PC-3 (cell line): Measurements from ENCODE around the gene FMNL2.

Source experiments
- EZH2 ChIP-seq: fragments of 300-600 bp; sonication (generic); IDR thresholded peaks from one replicate; pipeline ENCODE4 v1.6.1; 2017; ENCODE audit warnings: antibody characterized with exemption, mild to moderate bottlenecking, low read length; ENCODE audit not compliant: unreplicated experiment
- TF ChIP-seq, protein P1 (sequence below): fragments of 300-600 bp; sonication (generic); conservative IDR thresholded peaks from 2 replicates; pipeline ENCODE4 v1.5.1; 2017; ENCODE audit warnings: antibody characterized with exemption, low read depth, mild to moderate bottlenecking, low read length

DNA sequence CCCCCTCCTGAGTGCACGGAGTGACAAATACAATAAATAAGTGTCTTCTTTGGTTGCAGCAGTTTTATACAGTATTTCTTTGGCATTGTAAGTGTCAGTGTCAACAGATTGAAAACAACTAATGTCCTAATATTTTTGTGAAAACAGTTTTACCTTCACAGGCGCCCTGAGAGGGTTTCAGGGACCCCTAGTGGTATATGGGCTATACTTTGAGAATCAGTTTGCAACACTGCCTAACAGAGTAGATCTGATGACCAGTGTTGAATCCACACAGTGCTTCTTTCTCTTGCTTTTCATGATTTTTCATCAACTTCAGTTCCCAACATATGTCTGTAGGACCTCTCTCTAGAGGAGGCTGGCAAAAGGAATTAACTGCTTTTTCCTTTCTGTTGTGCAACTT is 220.1 kb downstream of the FMNL2 start:
- TF ChIP-seq, protein P1, sequence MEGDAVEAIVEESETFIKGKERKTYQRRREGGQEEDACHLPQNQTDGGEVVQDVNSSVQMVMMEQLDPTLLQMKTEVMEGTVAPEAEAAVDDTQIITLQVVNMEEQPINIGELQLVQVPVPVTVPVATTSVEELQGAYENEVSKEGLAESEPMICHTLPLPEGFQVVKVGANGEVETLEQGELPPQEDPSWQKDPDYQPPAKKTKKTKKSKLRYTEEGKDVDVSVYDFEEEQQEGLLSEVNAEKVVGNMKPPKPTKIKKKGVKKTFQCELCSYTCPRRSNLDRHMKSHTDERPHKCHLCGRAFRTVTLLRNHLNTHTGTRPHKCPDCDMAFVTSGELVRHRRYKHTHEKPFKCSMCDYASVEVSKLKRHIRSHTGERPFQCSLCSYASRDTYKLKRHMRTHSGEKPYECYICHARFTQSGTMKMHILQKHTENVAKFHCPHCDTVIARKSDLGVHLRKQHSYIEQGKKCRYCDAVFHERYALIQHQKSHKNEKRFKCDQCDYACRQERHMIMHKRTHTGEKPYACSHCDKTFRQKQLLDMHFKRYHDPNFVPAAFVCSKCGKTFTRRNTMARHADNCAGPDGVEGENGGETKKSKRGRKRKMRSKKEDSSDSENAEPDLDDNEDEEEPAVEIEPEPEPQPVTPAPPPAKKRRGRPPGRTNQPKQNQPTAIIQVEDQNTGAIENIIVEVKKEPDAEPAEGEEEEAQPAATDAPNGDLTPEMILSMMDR = peak; percentile 54; the same call in 1 of the 2 replicates
- TF ChIP-seq EZH2 = no peak
